ENCODE data around the gene JDP2. TPM values are rescaled to one million over a fixed set of nuclear protein-coding genes. Genes with fewer than 3 reads are reported as not detected.
A peak's percentile ranks its signal among the peaks of the same experiment; 100 is the strongest.

Gene JDP2
- total RNA-seq, 1 donor from 2014 or later, result 13.1 TPM

GRCh38 chr14:75476274-75476995 is 48.6 kb downstream of the JDP2 start:
- Mint-ChIP-seq H3K9me3 (ENCODE audit: low read depth) (no peaks in the 10 kb centered on the region), H3K27me3 (peaks cover 3% of the 10 kb centered on the region), H3K27ac (no peak overlapping the region), H3K4me3 (ENCODE audit: low read depth) (no peak overlapping the region), H3K36me3 (ENCODE audit: insufficient read depth) (peaks cover 2% of the 10 kb centered on the region), H3K4me1 (ENCODE audit: low read depth) (peaks cover 1% of the 10 kb centered on the region)
- no peak for TF ChIP-seq CTCF (IDR thresholded peaks at IDR 0.05; ENCODE audit: unreplicated experiment)
- DNase-seq (ENCODE audit: low spot score, unreplicated experiment), result no peak

- no peak for DNase-seq (ENCODE audit: low spot score, unreplicated experiment)
- Mint-ChIP-seq H3K27ac (no peak overlapping the region), H3K27me3 (peaks cover 3% of the 10 kb centered on the region), H3K4me1 (ENCODE audit: low read depth) (peaks cover 1% of the 10 kb centered on the region), H3K4me3 (ENCODE audit: low read depth) (no peak overlapping the region), H3K9me3 (ENCODE audit: low read depth) (no peaks in the 10 kb centered on the region), H3K36me3 (ENCODE audit: insufficient read depth) (no peaks in the 10 kb centered on the region)
- TF ChIP-seq CTCF (IDR thresholded peaks at IDR 0.05; ENCODE audit: unreplicated experiment), result no peak
Observed at GRCh38 chr14:75477881-75478280, 50.1 kb downstream of the JDP2 start.

- no peak overlapping the region for H3K27ac Mint-ChIP-seq
- DNase-seq (ENCODE audit: low spot score, unreplicated experiment), result no peak
- no peaks in the 10 kb centered on the region for H3K9me3 Mint-ChIP-seq (ENCODE audit: low read depth)
- H3K4me1 Mint-ChIP-seq (ENCODE audit: low read depth), result peaks cover 6% of the 10 kb centered on the region
- H3K27me3 Mint-ChIP-seq, result peaks cover 3% of the 10 kb centered on the region
- no peak overlapping the region for H3K4me3 Mint-ChIP-seq (ENCODE audit: low read depth)
- H3K36me3 Mint-ChIP-seq (ENCODE audit: insufficient read depth), result no peaks in the 10 kb centered on the region
- no peak for TF ChIP-seq CTCF (IDR thresholded peaks at IDR 0.05; ENCODE audit: unreplicated experiment)
Observed at GRCh38 chr14:75479770-75480600, 52.2 kb downstream of the JDP2 start.

GRCh38 chr14:75482366-75482765 is 54.5 kb downstream of the JDP2 start:
- H3K9me3 Mint-ChIP-seq (ENCODE audit: low read depth), result no peaks in the 10 kb centered on the region
- no peak overlapping the region for H3K4me3 Mint-ChIP-seq (ENCODE audit: low read depth)
- peaks cover 8% of the 10 kb centered on the region for H3K27me3 Mint-ChIP-seq
- H3K36me3 Mint-ChIP-seq (ENCODE audit: insufficient read depth), result no peaks in the 10 kb centered on the region
- TF ChIP-seq CTCF (IDR thresholded peaks at IDR 0.05; ENCODE audit: unreplicated experiment), result no peak
- DNase-seq (ENCODE audit: low spot score, unreplicated experiment), result no peak
- no peak overlapping the region for H3K27ac Mint-ChIP-seq
- peaks cover 7% of the 10 kb centered on the region for H3K4me1 Mint-ChIP-seq (ENCODE audit: low read depth)

- Mint-ChIP-seq H3K36me3 (ENCODE audit: insufficient read depth) (no peaks in the 10 kb centered on the region), H3K4me3 (ENCODE audit: low read depth) (no peak overlapping the region), H3K4me1 (ENCODE audit: low read depth) (peaks cover 7% of the 10 kb centered on the region), H3K27me3 (peaks cover 10% of the 10 kb centered on the region), H3K9me3 (ENCODE audit: low read depth) (no peaks in the 10 kb centered on the region), H3K27ac (peak overlapping the region; percentile 42)
- TF ChIP-seq CTCF (IDR thresholded peaks at IDR 0.05; ENCODE audit: unreplicated experiment), result no peak
- DNase-seq (ENCODE audit: low spot score, unreplicated experiment), result no peak
Observed at GRCh38 chr14:75484711-75485429, 57.0 kb downstream of the JDP2 start.

All from progenitor cell of endocrine pancreas (in vitro differentiated cells).